ENCODE data around the gene VIPR1.

The VIPR1 gene, protein sequence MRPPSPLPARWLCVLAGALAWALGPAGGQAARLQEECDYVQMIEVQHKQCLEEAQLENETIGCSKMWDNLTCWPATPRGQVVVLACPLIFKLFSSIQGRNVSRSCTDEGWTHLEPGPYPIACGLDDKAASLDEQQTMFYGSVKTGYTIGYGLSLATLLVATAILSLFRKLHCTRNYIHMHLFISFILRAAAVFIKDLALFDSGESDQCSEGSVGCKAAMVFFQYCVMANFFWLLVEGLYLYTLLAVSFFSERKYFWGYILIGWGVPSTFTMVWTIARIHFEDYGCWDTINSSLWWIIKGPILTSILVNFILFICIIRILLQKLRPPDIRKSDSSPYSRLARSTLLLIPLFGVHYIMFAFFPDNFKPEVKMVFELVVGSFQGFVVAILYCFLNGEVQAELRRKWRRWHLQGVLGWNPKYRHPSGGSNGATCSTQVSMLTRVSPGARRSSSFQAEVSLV

DNA sequence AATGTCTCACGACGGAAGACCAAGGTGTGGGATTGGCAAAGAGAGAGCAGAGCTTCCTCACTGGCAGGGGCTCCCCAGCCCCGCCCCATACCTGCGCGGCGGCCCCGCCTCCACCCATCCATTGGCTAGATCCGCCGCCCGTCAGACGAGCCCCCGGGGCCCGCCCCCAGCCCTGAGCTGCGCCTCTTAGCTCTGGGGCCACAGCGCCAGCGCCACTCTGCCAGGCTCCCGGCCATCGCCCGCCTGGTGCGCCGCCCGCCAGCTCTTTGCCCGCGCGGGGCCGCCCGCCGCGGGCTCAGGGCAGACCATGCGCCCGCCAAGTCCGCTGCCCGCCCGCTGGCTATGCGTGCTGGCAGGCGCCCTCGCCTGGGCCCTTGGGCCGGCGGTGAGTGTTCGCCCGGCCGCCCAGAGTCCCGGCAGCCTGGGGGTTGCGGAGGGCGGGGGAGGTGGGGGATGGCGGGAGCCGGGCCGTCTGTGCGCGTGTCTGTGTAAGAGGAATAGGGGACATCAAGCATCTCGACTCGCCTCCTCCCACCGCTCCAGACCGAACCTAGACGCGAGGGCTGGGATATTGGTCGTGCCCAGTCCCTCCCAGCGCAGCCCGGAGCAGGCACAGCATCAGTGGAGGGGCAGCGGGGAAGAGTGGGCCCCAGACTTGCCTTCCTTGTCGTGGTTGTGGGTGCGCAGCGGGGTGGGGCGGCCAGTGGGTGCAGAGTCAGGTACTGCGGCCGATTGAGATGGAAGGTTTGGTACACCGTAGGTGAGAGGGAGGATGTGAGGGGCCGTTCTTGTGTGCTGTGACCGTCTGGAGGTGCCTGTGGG lies at the start of gene VIPR1:
Gene VIPR1 (plus strand): TSS at position 215 of the 822 bp plus-strand sequence. CDS start 93 bp downstream, at position 308.
- Histone ChIP-seq H3K27me3 (ENCODE audit: control insufficient read depth, insufficient read depth, low read length) (peaks cover 19% of the 10 kb centered on the region), H3K27ac (ENCODE audit: low read depth, low read length) (no peak within 1 kb of the TSS), H3K4me3 (ENCODE audit: low read length) (peak within 1 kb of the TSS; percentile 65), H3K4me1 (ENCODE audit: control insufficient read depth, insufficient read depth, low read length) (no peaks in the 10 kb centered on the region), H3K9ac (ENCODE audit: low read length) (peak within 1 kb of the TSS; percentile 45), H3K36me3 (ENCODE audit: control insufficient read depth, insufficient read depth, low read length) (no peaks in the 10 kb centered on the region)

DNA sequence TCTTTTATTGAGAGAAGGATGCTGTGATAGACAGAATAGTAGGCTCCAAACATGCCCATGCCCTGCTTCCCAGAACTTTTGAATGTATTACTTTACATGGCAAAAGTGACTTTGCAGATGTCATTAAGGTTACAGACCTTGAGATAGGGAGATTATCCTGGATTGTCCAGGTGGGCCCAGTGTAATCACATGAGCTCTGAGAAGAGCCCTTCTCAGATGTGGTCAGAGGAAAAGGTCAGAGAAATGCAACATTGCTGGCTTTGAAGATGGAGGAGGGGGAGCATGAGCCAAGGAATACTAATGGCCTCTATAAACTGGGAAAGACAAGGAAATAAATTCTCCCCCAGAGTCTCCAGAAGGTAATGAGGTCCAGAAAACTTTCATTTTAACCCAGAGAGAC lies 46.2 kb upstream of the VIPR1 start:
- no peaks in the 10 kb centered on the region for H3K27me3 ChIP-seq (ENCODE audit: control insufficient read depth, insufficient read depth, low read length)
- no peaks in the 10 kb centered on the region for H3K36me3 ChIP-seq (ENCODE audit: control insufficient read depth, insufficient read depth, low read length)
- no peak overlapping the region for H3K9ac ChIP-seq (ENCODE audit: low read length)
- no peak overlapping the region for H3K4me3 ChIP-seq (ENCODE audit: low read length)
- peaks cover 6% of the 10 kb centered on the region for H3K4me1 ChIP-seq (ENCODE audit: control insufficient read depth, insufficient read depth, low read length)
- H3K27ac ChIP-seq (ENCODE audit: low read depth, low read length), result no peak overlapping the region

DNA sequence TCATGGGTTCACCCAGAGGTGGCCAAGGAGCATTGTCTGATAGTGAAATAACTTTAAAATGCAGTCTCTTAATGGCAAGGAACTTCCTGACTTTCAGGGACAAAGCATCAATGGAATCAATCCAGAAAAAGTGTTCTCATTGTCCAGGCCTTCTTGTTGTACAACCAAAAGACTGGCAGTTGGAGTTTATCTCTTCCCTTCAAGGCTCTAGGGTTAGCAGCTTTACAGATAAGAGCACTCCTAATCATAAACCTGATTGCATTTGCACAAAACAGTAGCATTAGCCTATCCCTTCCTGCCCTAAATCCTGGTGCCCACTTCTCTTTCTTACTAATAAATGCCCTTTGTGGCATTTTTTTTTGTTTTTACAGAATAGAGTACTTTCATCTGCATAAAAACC lies 43.3 kb upstream of the VIPR1 start:
- no peak overlapping the region for H3K9ac ChIP-seq (ENCODE audit: low read length)
- no peaks in the 10 kb centered on the region for H3K36me3 ChIP-seq (ENCODE audit: control insufficient read depth, insufficient read depth, low read length)
- H3K27me3 ChIP-seq (ENCODE audit: control insufficient read depth, insufficient read depth, low read length), result no peaks in the 10 kb centered on the region
- H3K27ac ChIP-seq (ENCODE audit: low read depth, low read length), result no peak overlapping the region
- H3K4me3 ChIP-seq (ENCODE audit: low read length), result no peak overlapping the region
- H3K4me1 ChIP-seq (ENCODE audit: control insufficient read depth, insufficient read depth, low read length), result no peaks in the 10 kb centered on the region

DNA sequence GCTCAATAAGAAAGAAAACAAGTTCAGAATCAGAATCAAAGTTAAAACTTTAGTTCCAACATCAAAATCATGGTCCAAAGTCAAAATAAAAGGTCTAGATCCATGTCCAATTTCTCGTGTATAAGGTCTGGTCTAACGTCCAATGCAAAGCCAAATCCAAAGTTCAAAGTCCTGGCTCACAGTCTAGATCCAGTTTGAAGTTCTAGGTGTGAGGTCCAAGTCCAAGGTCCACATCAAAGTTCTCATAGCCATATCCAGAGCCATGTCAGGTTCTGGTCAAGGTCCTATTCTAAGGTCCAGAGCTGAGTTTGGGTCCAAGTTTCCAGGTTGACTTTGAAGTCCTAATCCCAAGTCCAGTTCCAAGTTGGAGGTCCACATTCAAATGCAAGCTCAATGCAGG lies 40.7 kb upstream of the VIPR1 start:
- no peaks in the 10 kb centered on the region for H3K27me3 ChIP-seq (ENCODE audit: control insufficient read depth, insufficient read depth, low read length)
- no peak overlapping the region for H3K4me3 ChIP-seq (ENCODE audit: low read length)
- H3K4me1 ChIP-seq (ENCODE audit: control insufficient read depth, insufficient read depth, low read length), result no peaks in the 10 kb centered on the region
- no peaks in the 10 kb centered on the region for H3K36me3 ChIP-seq (ENCODE audit: control insufficient read depth, insufficient read depth, low read length)
- H3K27ac ChIP-seq (ENCODE audit: low read depth, low read length), result no peak overlapping the region
- no peak overlapping the region for H3K9ac ChIP-seq (ENCODE audit: low read length)

DNA sequence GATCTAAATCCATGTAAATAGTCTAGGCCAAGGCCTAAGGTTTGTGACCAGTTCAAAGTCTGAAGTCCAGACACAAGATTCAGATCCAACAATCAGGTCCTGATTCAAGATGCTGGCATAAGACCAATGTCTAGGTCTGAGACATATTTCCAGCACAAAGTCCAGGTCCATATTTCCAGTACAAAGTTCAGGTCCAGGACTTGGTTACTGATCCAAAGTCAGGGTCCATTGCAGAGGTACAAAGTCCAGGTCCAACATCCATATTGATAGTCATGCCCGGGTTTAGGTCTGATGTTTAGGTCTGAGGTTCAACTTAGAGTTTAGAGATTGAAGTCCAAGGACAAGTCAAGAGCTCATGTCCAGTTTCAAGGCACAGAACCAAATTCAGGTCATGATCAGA lies 39.4 kb upstream of the VIPR1 start:
- H3K27me3 ChIP-seq (ENCODE audit: control insufficient read depth, insufficient read depth, low read length), result no peaks in the 10 kb centered on the region
- H3K4me3 ChIP-seq (ENCODE audit: low read length), result no peak overlapping the region
- H3K4me1 ChIP-seq (ENCODE audit: control insufficient read depth, insufficient read depth, low read length), result no peaks in the 10 kb centered on the region
- H3K27ac ChIP-seq (ENCODE audit: low read depth, low read length), result no peak overlapping the region
- H3K9ac ChIP-seq (ENCODE audit: low read length), result no peak overlapping the region
- no peaks in the 10 kb centered on the region for H3K36me3 ChIP-seq (ENCODE audit: control insufficient read depth, insufficient read depth, low read length)

DNA sequence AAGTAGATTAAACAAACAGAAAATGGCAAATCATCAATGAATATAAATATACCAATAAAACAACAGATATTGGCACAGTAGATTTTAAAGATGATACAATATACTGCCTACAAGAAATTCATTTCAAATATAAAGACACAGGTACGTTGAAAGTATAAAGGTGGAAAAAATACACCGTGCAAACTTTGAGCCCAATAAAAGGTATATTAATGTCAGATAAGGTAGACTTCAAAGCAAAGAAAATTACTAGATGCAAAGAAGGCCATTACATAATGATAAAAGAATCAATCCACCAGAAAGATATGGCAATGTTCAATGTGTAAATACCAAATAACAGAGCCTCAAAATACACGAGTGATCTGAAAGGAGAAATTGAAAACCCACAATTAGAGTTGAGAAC lies 34.3 kb upstream of the VIPR1 start:
- Histone ChIP-seq H3K4me3 (ENCODE audit: low read length) (no peak overlapping the region), H3K4me1 (ENCODE audit: control insufficient read depth, insufficient read depth, low read length) (no peaks in the 10 kb centered on the region), H3K27me3 (ENCODE audit: control insufficient read depth, insufficient read depth, low read length) (no peaks in the 10 kb centered on the region), H3K9ac (ENCODE audit: low read length) (no peak overlapping the region), H3K36me3 (ENCODE audit: control insufficient read depth, insufficient read depth, low read length) (no peaks in the 10 kb centered on the region), H3K27ac (ENCODE audit: low read depth, low read length) (no peak overlapping the region)

DNA sequence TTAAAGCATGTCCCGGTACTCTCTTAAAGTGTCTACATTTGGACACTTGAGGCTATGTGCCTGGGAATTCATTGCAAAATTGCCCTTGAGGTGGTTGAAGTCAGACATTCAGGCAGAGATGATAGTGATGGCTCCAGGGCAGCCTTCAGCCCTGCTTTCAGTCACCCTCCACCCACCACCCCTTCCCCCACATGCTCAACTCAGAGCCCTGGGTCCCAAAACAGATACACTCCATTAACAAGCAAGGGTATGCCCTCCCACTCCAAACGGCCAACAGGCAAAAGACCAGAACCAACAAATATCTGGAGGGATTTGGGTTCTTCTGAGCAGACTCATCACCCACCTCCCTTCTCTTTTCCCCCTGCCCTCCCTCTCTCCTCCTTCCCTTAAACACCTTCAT lies 29.9 kb upstream of the VIPR1 start:
- no peaks in the 10 kb centered on the region for H3K36me3 ChIP-seq (ENCODE audit: control insufficient read depth, insufficient read depth, low read length)
- no peak overlapping the region for H3K9ac ChIP-seq (ENCODE audit: low read length)
- no peaks in the 10 kb centered on the region for H3K27me3 ChIP-seq (ENCODE audit: control insufficient read depth, insufficient read depth, low read length)
- H3K4me1 ChIP-seq (ENCODE audit: control insufficient read depth, insufficient read depth, low read length), result no peaks in the 10 kb centered on the region
- H3K4me3 ChIP-seq (ENCODE audit: low read length), result no peak overlapping the region
- no peak overlapping the region for H3K27ac ChIP-seq (ENCODE audit: low read depth, low read length)

DNA sequence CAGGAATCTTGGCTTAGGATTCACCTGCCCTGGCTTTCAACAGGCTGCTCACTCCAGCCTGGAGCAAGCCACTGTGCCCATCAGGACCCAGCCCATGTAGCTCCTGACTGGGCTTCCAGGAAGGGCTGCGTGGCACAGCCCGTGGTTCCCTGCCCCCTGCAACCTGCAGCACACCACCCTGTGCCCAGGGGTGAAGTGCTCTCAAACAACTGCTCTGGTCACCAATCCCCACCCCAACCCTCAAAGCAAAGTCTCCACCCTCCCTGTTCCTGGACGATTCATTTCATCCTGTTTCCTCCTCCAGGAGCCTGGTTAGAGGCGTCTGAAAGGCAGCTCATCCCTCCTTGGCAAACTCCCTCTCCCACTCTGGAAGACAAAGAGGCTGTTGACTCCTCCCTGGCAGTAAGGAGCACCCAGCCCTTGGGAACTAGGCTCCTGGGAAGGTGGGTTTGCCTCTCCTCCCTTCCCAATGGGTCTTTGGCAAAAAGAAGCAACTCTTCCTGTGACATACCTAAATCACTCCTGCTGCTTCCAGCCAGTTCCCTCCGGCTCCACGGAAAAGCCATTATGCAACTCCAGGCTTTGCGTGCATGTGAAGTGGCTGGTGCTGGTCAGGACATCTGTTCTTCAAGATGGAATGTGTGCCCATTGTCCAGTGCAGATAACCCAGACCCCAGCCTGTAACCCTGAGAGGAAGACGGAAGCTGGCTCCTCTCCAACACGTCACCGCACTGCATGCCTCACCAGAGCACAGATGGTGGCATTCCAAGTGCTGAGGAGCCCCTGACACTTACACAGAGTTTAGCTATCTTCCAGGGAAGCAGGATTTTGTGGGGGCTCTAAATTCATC lies 29.1 kb upstream of the VIPR1 start:
- Histone ChIP-seq H3K27ac (ENCODE audit: low read depth, low read length) (no peak overlapping the region), H3K9ac (ENCODE audit: low read length) (no peak overlapping the region), H3K4me1 (ENCODE audit: control insufficient read depth, insufficient read depth, low read length) (no peaks in the 10 kb centered on the region), H3K36me3 (ENCODE audit: control insufficient read depth, insufficient read depth, low read length) (no peaks in the 10 kb centered on the region), H3K27me3 (ENCODE audit: control insufficient read depth, insufficient read depth, low read length) (no peaks in the 10 kb centered on the region), H3K4me3 (ENCODE audit: low read length) (no peak overlapping the region)

DNA sequence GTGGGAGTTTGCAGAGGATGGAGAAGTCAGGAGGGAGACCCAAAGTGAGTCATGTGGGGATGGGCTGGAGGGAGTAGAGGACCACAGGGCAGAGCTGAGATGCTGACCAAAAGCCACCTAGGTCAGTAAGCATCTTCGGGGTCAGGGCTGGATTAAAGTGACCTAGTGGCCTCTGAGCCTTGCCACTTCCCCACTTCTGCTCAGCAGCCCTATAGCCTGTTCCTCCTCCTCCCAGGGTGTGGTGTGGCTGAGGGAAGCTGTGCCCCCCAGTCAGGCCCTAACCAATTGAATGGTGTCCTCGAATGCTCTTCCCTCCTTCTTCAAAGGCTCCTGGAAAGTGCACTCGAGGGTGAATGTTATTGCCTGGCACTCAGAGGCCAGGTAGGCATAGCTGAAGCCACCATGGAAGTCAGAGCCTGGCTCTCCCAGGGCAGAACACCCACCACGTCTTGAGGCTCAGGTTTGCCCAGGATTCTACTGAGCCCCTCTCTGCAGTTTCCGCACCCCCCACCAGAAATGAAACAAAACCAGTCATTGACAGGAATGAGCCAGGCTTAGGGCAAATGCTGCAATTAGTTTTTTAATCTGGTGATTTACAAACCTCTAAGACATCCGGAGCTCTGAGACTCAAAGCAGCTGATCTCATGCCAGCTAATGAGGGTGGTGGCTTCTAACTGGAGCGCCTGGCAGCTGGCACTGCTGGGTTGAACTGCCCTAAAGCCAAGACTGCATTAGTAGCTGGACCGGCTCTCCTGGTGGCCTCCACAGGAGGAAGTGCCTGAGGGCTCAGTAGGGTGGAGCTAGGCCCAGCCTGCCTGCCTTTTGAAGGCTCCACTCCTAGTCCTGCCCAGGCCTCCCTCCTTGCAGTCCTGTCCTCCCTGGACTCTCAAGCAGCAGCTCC lies 26.0 kb upstream of the VIPR1 start:
- H3K9ac ChIP-seq (ENCODE audit: low read length), result no peak overlapping the region
- no peak overlapping the region for H3K4me3 ChIP-seq (ENCODE audit: low read length)
- H3K27me3 ChIP-seq (ENCODE audit: control insufficient read depth, insufficient read depth, low read length), result no peaks in the 10 kb centered on the region
- H3K4me1 ChIP-seq (ENCODE audit: control insufficient read depth, insufficient read depth, low read length), result no peaks in the 10 kb centered on the region
- no peaks in the 10 kb centered on the region for H3K36me3 ChIP-seq (ENCODE audit: control insufficient read depth, insufficient read depth, low read length)
- no peak overlapping the region for H3K27ac ChIP-seq (ENCODE audit: low read depth, low read length)

DNA sequence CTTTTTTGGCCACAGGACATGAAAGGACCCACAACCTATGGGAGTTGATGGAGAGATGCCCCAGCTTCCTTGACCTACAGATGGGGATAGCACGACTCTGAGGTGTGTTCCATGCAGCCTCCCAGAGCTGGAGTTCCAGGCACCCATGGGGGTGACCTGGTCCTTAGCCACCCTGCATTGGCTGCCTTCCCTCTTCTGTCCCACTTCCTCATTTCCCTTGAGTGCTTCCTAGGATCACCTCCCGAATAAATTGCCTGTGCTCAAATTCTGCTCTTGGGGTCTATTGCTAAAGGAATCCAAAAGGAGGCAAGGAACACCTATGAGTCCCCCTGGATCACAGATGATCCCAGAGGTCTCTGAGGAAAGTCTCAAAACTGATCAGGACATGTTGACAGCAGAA lies 24.7 kb upstream of the VIPR1 start:
- Histone ChIP-seq H3K27ac (ENCODE audit: low read depth, low read length) (no peak overlapping the region), H3K27me3 (ENCODE audit: control insufficient read depth, insufficient read depth, low read length) (no peaks in the 10 kb centered on the region), H3K4me3 (ENCODE audit: low read length) (no peak overlapping the region), H3K4me1 (ENCODE audit: control insufficient read depth, insufficient read depth, low read length) (no peaks in the 10 kb centered on the region), H3K36me3 (ENCODE audit: control insufficient read depth, insufficient read depth, low read length) (no peaks in the 10 kb centered on the region), H3K9ac (ENCODE audit: low read length) (no peak overlapping the region)

DNA sequence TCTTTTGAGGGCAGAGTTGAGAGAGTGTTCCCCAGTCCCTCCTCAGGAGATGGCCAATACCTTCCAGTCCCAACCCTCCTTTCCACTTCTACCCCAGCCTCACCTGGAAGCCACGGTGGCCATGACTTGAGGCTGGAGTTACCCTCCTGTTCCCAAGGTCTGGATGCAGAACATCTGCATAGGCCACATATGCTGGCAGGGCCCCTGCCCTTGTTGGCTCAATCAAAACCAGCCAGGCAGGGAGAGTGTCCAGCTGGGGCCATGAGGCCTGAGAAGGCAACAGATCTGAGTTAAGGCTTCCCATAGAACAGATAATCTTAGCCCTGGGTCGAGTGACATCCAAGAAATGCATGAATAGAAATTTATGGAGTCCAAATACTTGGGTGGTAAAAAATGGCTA lies 23.6 kb upstream of the VIPR1 start:
- Histone ChIP-seq H3K27me3 (ENCODE audit: control insufficient read depth, insufficient read depth, low read length) (no peaks in the 10 kb centered on the region), H3K27ac (ENCODE audit: low read depth, low read length) (no peak overlapping the region), H3K36me3 (ENCODE audit: control insufficient read depth, insufficient read depth, low read length) (no peaks in the 10 kb centered on the region), H3K4me1 (ENCODE audit: control insufficient read depth, insufficient read depth, low read length) (no peaks in the 10 kb centered on the region), H3K9ac (ENCODE audit: low read length) (no peak overlapping the region), H3K4me3 (ENCODE audit: low read length) (no peak overlapping the region)
